NAMALWA (cell line): ENCODE measurements around the gene RBM45.

Experiments
- DNase-seq: peaks from one replicate; pipeline ENCODE4 v3.0.0-alpha.2; 2015; ENCODE audit warnings: low spot score

Gene RBM45

GRCh38 chr2:178159966-178160365 lies 47.7 kb downstream of the RBM45 start:
- no peak for DNase-seq

- DNase-seq = no peak
Measured at GRCh38 chr2:178160601-178161000, 48.4 kb downstream of the RBM45 start.

GRCh38 chr2:178163395-178163794 lies 51.2 kb downstream of the RBM45 start:
- DNase-seq = no peak

- no peak for DNase-seq
Measured at GRCh38 chr2:178163911-178164310, 51.7 kb downstream of the RBM45 start.

- DNase-seq = no peak
Measured at GRCh38 chr2:178173657-178174056, 61.4 kb downstream of the RBM45 start.

- DNase-seq = no peak
Measured at GRCh38 chr2:178177066-178177679, 64.9 kb downstream of the RBM45 start.
